Cardiac septum (tissue), 1 donor: ENCODE data around the gene NDUFS1. TPM values are rescaled to one million over a fixed set of nuclear protein-coding genes. Genes with fewer than 3 reads are reported as not detected.
"Not testable (repeated sequence)": the region's sequence is repeated elsewhere in the genome, so short reads cannot be mapped to it uniquely, and the experiment has no call there.

Source experiments
- DNase-seq: peaks from one replicate; pipeline ENCODE4 v3.0.0-alpha.2; 2020; ENCODE audit warnings: low spot score
- intact Hi-C: fragments of 100-400 bp; cut with DNase I; formaldehyde crosslinking; loops from one replicate; pipeline ENCODE4 v1.14.0; 2022
- long read RNA-seq: library from polyadenylated mRNA; unstranded; transcript quantifications from one replicate; pipeline ENCODE4 v2.0.0, GENCODE V29; 2021
- total RNA-seq: library from RNA; stranded (reverse); fragmentation: NEBNext Ultra II Directional; extraction: Animal tissue kit (Norgen Biotek cat#: 25700); gene quantifications from one replicate; pipeline ENCODE4 v1.2.1, GENCODE V29; 2021
- donor health status: DM: no; HTN: no; CAD: no.

The NDUFS1 gene
- total RNA-seq = 388 TPM
- long read RNA-seq, full-length matches to known transcripts = 435 of 502 reads
- long read RNA-seq, partial matches to known transcripts = 43 of 502 reads
- long read RNA-seq, other reads (novel, unspliced or antisense) = 24 of 502 reads

- intact Hi-C loops = loop anchor here (1.0 to 10.0 kb wide), 3 partner anchors 74 to 285 kb away; partner anchors contain the start of gene ADAM23
- peak; percentile 99 for DNase-seq
Measured at GRCh38 chr2:206159346-206160124, at the start of gene NDUFS1, which contains the start of gene EEF1B2. Gene NDUFS1 (minus strand): TSS chr2:206159444. CDS start chr2:206153678, 5,766 bp downstream. Gene EEF1B2 (plus strand): TSS chr2:206159895. CDS start chr2:206159980, 85 bp downstream.

DNA sequence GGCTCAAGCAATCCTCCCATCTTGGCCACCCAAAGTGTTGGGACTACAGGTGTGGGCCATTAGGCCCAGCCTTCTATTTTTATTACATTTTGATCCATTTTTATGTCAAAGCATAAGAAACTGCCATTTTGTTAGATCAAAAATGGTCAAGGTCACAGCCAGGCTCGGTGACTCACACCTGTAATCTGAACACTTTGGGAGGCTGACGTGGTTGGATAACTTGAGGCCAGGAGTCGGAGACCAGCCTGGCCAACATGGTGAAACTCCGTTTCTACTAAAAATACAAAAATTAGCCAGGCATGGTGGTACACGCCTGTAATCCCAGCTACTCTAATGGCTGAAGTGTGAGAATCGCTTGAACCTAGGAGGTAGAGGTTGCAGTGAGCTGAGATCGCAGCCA lies 49.7 kb upstream of the NDUFS1 start:
- intact Hi-C loops = no loop called here
- no peak for DNase-seq

DNA sequence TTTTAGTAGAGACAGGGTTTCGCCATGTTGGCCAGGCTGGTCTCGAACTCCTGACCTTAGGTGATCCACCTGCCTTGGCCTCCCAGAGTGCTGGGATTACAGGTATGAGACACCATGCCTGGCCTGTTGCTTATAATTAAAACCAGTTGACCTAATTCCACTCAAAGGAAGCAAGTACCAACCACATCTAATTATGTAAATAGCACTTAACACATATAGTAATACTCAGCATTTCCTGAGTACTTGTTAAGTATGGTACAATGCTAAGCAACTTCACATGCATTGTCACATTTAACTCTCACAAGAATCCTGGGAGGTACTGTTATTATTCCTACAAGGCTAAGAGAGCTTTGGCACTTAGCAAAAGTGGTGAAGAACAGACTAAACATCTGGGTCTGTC lies 48.1 kb upstream of the NDUFS1 start:
- intact Hi-C loops, DNase-seq: not testable (repeated sequence)

- no peak for DNase-seq
- intact Hi-C loops = no loop called here
Measured at GRCh38 chr2:206204710-206205109, 45.5 kb upstream of the NDUFS1 start.

DNA sequence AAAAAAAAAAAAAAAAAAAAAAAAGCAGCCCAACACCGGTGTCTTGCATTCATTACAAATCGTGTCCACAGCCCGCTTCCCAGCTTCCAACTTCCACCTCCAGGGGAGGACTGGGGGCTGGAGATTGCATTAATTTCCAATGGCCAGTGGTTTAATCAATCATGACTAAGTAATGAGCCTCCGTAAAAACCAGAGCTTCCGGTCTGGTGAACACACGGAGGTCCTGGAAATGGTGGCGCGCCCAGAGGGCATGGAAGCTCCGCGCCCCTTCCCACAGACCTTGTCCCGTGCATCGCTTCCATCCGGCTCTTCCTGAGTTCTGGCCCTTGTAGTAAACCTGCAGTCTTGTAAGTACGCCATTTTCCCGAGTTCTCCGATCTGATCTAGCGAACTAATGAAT lies 44.1 kb upstream of the NDUFS1 start:
- intact Hi-C loops = no loop called here
- no peak for DNase-seq

GRCh38 chr2:206202446-206202845 lies 43.2 kb upstream of the NDUFS1 start:
- no peak for DNase-seq
- intact Hi-C loops = no loop called here

- intact Hi-C loops = no loop called here
- no peak for DNase-seq
Measured at GRCh38 chr2:206201075-206201848, 42.0 kb upstream of the NDUFS1 start.

GRCh38 chr2:206198677-206199076 lies 39.4 kb upstream of the NDUFS1 start:
- intact Hi-C loops = no loop called here
- no peak for DNase-seq

DNA sequence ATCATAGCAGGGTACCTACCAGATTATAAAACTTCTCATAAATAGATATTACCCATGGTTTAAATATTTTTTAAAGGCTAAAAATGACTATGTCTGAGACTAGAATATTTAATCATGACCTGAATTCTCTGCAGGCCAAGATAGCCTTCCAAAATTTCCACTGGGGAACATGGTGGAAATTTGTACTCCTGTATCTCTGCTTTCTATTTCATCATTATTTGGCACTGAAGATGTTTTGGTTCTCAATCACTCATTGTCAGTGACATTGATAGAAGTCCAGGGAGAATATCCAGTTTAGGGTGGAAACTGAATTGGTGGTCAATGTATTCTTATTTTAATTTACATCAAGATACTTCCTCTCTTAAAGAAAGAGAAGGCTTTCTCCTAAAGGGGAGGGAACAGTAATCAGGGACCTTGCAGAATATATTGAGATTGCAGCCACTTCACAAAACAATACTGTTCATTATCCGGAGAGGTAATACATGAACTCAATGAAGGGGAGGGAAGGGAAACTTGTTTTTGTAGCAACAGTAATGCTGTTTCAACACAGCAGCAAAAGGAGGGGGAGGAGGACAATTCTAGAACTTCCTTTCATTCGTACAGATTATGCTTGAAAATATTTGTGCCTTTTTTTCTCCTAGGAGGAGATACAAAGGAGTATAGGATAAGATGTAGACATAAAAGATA lies 34.6 kb upstream of the NDUFS1 start:
- intact Hi-C loops = no loop called here
- no peak for DNase-seq

DNA sequence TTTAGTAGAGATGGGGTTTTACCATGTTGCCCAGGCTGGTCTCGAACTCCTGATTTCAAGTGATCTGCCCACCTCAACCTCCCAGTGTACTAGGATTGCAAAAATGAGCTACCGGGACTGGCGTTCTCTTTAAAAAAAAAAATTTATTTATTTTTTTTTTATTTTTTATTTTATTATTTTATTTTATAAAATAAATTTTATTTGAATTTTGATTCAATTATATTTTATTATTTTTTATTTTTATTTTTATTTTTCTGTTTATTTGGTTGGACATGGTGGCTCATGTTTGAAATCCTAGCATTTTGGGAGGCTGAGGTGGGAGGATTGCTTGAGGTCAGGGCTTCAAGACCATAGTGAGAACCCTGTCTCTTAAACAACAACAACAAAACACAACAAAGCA lies 32.9 kb upstream of the NDUFS1 start:
- DNase-seq = no peak
- intact Hi-C loops = no loop called here

- DNase-seq = no peak
- intact Hi-C loops = no loop called here
Measured at GRCh38 chr2:206190689-206191088, 31.4 kb upstream of the NDUFS1 start.

GRCh38 chr2:206190111-206190510 lies 30.9 kb upstream of the NDUFS1 start:
- intact Hi-C loops = no loop called here
- no peak for DNase-seq

DNA sequence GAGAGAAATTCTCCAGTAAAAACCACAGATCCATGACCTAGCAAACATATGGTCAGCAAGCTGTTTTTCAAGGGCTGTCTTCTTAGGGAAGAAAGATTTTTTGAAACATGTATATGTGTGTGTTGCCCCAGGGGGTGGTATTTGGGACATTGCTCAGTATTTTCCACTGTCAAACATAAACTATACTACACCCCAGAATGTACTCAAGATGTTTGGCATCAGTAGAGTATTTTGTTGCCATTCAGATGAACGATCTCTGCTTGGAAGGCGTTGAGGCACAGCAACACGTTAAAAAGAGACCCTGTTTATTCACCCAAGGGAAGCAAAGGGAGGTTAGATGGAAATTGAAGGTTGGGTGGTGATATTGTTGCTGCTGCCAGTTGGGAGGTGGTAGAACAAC lies 30.4 kb upstream of the NDUFS1 start:
- intact Hi-C loops = no loop called here
- DNase-seq = no peak

DNA sequence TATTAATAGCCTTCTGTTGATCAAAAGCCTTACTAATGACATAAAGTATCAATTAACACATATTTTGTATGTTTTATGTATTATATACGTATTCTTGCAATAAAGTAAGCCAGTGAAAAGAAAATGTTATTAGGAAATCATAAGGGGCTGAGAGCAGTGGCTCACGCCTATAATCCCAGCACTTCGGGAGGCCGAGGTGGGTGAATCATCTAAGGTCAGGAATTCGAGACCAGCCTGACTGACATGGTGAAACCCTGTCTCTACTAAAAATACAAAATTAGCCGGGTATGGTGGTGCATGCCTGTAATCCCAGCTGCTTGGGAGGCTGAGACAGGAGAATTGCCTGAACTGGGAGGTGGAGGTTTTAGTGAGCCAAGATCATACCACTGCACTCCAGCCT lies 22.3 kb upstream of the NDUFS1 start:
- DNase-seq, intact Hi-C loops: not testable (repeated sequence)

- intact Hi-C loops = no loop called here
Measured at GRCh38 chr2:206176901-206177300, 17.7 kb upstream of the NDUFS1 start.

DNA sequence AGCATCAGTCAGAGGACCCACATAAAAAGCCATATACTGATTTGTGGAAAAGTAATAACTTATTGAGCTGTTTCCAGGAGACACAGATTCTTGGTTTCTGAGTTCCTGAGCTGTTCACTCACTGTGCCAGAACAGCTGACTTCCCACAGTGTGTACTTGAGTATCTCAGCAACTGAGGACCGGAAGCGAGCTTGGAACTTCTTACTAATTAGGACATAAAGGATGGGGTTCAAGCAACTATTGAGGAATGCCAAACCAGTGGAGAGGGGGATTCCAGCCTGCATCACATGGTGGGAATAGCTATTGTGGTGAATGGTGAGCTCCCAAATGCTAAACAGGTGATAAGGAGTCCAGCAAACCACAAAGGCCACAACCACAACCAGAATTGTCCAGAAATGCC lies 16.9 kb upstream of the NDUFS1 start:
- no peak for DNase-seq
- intact Hi-C loops = no loop called here

More at GRCh38 chr2:206176901-206177300, 17.7 kb upstream of the NDUFS1 start:
- no peak for DNase-seq

DNA sequence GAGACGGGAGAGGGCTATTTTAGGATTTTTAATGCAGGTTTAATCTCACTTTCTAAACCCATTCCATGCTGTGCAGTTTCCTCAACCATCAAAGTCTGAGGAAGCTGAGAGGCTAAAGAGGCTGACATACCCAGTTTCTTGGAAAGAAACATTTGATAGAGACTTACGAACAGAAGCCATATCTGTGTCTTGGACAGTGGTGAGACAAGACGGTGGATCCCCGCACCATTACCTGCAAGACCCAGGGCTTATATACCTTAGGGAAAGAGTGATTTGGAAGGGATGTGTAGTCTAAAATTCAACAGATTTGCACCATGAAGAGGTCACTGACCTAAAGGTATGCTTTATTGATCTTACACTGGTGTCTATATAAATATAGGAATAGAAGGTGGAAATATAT lies 13.9 kb upstream of the NDUFS1 start:
- intact Hi-C loops = no loop called here
- DNase-seq = no peak

DNA sequence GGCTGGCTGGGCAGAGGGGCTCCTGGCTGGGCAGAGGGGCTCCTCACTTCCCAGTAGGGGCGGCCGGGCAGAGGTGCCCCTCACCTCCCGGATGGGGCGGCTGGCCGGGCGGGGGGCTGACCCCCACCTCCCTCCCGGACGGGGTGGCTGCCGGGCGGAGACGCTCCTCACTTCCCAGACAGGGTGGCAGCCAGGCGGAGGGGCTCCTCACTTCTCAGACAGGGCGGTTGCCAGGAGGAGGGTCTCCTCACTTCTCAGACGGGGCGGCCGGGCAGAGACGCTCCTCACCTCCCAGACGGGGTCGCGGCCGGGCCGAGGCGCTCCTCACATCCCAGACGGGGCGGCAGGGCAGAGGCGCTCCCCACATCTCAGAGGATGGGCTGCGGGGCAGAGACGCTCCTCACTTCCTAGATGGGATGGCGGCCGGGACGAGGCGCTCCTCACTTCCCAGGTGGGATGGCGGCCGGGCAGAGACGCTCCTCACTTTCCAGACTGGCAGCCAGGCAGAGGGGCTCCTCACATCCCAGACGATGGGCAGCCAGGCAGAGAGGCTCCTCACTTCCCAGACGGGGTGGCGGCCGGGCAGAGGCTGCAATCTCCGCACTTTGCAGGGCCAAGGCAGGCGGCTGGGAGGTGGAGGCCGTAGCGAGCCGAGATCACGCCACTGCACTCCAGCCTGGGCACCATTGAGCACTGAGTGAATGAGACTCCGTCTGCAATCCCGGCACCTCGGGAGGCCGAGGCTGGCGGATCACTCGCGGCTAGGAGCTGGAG lies 12.6 kb upstream of the NDUFS1 start:
- intact Hi-C loops, DNase-seq: not testable (repeated sequence)

- intact Hi-C loops = loop anchor here (5.0 to 10.0 kb wide), 3 partner anchors 97 to 389 kb away; partner anchors contain the start of gene ADAM23
- DNase-seq = not testable (repeated sequence)
Measured at GRCh38 chr2:206168230-206168629, 9.0 kb upstream of the NDUFS1 start.
